ENCODE data around the gene PPP1R1B.

Gene PPP1R1B

DNA sequence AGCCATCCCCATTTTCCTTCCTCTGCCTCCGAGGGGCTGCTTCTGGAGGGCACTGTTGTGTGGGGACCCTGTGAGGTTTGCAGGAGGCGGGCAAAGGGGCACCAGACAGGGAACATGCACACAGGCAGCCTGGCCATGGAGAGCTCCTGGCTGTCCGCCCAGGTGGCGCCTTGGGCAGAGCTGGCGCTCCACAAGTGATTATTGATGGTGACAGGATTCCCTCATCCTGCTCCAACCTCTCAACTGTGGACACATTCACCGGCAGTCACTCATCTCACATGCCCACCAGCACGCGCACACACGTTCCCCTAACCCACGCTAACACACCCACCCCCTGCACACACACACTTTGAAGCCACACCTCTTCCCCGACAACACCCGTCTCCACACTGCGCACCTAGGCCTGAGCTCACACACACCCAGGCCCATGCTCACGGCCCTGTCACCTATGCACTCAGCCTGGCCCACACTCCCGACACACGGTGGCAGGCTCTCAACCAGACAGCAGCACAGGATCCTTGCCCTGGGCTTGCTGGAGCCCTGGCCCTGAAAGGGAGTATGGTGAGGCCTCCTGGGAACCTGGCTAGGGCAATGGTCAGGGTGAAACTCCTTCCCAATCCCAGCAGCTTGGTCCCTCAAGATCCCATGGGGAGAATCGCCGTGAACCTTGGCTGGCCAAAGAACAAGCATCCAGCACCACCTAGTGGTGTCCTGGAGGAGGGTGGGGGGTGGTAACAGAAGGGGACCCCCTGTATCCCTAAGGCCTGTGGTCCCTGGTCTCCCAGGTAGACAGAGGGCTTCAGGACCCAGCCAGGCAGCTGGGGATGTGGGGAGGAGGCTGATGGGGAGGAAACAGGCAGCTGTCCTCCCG is 45.1 kb downstream of the PPP1R1B start:
- DNase-seq, result no peak

- no peak for DNase-seq
Measured at GRCh38 chr17:39672522-39673334, 46.0 kb downstream of the PPP1R1B start.

- no peak for DNase-seq
Measured at GRCh38 chr17:39673335-39674081, 46.8 kb downstream of the PPP1R1B start.

DNA sequence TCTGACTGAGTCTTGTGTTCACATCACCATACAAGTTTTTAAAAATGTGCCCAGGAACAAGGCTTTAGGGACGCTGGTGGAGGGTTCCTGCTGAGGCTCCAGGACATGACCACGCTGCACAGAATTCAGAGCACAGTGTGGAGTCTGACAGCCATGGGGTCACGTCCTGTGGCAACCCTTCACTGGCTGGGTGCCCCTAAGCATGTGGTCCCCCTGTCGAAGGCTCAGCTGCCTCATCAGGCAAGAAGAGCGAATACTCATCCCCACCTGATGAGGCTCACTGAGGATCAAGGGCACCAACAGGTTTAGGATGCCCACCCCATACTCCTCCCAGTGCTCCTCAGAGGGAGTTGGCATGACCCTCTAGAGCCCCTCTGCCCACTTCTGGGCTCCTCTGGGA is 47.4 kb downstream of the PPP1R1B start:
- no peak for DNase-seq

DNA sequence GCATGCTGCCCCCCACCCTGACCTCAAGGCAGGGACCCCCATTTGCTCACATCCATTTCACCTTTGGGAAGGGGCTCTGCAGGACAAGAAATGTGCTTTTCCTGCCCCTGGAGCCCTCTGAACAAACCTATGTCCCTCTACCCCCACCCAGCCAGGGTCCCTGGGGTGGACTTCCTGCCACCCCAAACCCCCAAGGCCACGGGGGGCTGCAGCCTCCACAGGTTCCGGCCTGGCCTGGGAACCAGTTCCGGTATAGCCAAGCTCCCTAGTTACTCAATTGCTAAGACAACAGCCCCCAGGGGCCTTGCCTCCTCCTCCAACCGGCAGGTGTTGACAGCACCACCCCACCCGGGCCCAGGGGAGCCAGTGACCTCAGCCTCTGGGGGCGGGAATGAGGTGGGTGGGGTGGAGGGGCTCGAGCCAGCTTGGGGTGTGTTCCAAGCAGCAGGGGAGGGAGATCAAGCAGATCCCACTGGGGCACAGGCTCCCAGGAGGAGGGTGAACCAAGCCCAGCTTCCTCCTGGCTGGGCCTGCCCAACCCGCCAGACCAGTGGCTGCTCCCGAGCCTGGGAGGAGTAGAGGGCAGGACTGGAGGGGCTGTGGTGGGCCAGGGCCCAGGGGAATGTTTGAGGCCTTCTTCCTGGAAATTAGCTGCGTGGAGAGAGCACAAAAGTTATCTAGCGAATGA is 48.1 kb downstream of the PPP1R1B start:
- DNase-seq, result no peak

DNA sequence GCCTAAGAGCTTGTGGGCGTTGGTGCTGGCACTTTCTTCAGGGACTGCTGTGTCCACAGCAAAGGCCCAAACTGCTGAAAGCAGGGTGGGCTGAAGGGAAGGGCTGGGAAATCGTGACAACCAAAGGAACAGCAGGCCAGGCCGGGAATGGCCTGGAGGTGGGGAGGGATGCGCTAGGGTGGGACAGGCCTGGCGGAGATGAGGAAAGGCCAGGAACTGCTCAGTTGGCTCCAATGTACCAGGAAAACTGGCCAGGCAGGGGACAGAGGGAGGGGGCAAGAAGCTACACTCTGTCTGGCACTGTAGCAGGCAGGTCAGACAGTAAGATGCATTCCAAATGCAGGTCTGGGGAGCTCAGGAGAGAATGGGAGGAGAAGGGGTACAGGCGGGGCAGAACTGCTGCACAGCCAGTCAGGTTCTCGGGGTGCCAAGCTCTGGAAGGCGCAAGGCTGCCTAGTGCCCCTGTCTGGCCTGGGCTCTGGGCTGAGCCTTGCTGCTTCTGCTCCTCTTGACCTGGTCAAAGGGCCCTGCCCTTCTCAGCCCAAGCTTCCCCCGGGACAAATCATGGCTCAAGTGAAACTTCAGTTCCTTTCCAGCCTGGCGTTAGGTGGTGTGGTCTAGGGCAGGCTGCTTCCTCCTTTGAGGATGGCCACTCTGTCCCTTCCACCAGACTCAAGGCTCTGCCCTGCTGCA is 48.8 kb downstream of the PPP1R1B start:
- no peak for DNase-seq

DNA sequence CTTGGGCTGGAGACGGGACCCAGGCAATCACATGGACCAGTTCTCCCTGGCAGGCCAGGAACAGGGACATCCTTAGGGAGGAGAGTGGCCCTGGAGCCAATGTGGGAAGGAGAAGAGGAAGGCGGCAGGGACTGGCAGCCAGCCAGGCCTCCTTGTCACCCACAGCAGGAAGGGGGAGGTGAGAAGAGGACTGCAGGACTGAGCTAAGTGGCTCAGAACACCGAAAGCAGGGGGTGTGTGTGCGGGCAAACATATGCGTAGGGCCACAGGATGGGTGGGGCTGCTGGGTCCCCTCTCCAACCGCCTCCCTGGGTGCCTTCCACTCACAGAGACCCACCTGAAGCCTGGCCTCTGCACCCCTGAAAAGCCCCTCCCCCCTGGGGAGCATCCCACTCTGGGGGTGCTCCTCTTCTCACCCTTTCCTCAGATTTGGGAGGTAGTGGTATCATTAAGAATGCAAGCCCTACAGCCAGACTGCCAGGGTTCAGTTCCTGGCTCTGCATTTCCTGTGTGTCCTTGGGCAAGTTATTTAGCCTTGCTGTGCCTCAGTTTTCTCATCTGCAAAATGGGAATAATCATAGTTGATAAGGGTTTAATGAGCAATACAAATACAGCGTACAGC is 49.6 kb downstream of the PPP1R1B start:
- peak; percentile 65 for DNase-seq

DNA sequence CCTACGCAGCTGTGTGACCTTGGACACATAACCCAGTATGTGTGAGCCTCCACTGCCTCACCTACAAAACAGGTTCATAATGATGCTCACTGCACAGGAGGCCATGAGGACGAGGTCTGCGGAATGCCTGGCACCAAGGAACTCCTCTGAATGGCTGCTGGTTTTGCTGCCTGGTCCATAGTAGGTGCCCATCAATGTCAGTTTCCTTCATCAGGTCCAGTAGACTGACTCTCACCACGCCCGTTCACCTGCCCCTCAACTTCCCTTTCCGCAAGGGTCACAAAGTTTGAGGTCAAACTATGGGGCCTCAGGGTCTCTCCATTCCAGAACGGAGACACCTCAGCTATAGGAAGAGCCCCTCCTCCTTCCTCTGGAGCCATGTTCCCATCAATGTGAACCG is 50.3 kb downstream of the PPP1R1B start:
- DNase-seq, result no peak

DNA sequence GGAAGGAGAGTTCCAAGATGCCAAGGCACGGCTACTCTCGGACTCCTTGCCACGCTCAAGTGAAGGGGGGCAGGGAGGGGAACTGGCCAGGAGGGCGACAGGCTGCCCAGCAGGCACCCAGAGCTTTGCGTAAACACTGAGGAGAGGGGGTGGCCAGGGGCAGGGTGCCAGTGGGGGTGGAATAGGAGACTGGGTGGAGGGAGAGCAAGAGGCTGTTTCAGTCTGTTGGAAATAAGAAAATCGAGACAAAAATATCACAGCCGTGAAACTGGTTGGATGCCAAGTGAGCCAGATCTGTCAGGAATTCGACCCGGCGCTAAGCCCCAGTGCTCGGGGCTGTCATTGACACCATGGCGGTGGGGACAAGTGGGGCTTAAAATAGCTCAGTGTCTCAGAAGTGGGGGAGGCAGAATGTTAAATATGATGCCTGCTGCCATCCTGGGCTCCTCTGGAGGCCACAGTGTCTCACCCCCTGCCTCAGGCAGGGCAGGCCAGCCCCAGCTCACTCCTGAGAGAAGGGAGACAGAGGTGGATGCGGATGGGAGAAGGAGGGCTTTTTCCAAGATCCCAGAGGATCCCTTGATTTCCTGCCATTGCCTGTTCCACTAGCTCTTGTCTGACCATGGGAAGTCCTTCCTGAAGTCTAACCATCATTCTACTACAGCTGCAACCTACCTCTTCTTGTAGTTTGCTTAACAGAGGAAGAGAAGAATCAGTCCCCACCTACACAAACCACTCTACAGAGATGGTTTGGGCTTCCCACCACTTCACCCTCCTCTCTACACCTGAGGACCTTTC is 51.0 kb downstream of the PPP1R1B start:
- no peak for DNase-seq

DNA sequence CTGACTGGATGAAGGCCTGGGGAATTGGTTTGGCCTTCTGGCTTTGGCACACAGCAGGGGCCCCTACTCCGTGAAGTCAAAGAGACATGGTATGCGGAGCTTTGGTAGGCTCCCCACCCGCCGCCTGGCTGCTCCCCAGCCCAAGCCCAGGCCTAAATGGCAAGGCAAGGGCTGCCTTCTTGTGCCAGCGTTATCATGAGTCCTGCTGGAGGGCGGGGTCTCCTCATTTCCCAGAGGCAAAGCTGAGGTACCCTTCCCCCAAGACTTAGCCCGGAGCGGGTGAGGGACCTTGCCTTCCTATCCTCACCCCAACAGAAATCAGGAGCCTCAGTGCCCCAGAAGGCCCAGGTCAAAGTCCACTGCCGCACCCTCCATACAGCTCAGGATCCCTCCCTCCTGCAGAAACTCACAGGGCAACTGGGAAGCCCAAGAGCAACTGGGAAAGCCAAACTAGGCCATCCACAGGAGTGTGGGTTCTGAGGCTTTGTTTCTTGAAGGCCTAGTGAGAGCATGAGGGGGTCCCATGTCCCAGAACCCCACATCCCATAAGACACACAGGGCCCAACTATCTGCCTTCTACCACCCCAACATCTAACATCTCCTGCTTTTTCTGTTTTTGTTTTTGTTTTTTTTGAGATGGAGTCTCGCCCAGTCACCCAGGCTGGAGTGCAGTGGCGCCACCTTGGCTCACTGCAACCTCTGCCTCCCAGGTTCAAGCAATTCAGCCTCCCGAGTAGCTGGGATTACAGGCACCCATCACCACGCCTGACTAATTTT is 51.8 kb downstream of the PPP1R1B start:
- no peak for DNase-seq

GRCh38 chr17:39679521-39680192 is 52.9 kb downstream of the PPP1R1B start:
- peak; percentile 40 for DNase-seq

DNA sequence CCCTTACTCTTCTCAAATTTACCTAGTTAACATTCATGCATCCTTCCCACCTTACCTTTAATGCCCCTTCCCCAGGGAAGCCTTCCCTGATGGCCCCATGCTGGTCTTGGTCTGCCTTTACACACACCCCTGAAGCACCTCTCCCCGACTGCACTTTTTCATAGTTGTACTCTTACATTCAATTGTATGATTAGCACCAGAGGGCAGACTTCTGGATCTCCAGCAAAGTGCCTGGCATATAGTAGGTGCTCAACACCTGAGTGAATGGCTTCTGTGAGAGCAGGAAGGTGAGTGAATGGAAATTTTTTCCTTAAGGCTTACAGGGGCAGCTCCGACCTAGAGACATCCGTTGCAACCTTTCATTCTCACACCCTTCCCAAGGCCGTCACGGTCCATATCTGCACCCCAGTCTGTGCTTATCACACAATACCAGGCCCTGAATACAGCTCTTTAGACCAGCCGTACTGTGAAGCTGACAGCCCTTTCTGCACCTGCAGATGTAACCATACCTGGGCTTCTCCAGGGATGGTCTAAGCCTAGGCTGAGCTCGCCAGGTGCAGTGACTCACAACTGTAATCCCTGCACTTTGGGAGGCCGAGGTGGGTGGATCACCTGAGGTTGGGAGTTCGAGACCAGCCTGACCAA is 56.7 kb downstream of the PPP1R1B start:
- DNase-seq, result no peak

GRCh38 chr17:39684369-39685192 is 57.8 kb downstream of the PPP1R1B start:
- DNase-seq, result no peak

Data from activated CD4-positive, alpha-beta T cell treated with anti-CD3 and anti-CD28 coated beads, Interleukin-10, Interleukin-2, amounts not matched to agents 100 ng/mL and 50 ng/mL, durations not matched to agents 16 hours and 8 hours (primary cell).